Activated B cell treated with CpG ODN at 0.5 μM for 24 hours (primary cell): Measurements from ENCODE around the gene TP53RK. TPM values are rescaled to one million over a fixed set of nuclear protein-coding genes. Genes with fewer than 3 reads are reported as not detected.

Source experiments
- ATAC-seq: fragments of 200-7000 bp; cut with Tn5 transposase; one replicate; pipeline ENCODE4 v1.10.0; 2021; ENCODE audit warnings: low read depth, mild to moderate bottlenecking, moderate library complexity
- CTCF ChIA-PET: fragments of 350-600 bp; sonication (Branson Sonifier 250); formaldehyde crosslinking; loops from one replicate; lab custom pipeline; 2021; ENCODE audit warnings: antibody characterized with exemption; lab: Charles Lee
- POLR2A ChIA-PET: fragments of 350-600 bp; sonication (Branson Sonifier 250); formaldehyde crosslinking; loops from one replicate; lab custom pipeline; 2021; ENCODE audit warnings: antibody characterized with exemption; lab: Charles Lee
- DNase-seq: peaks from one replicate; pipeline ENCODE4 v3.0.0; 2022
- H3K27ac Mint-ChIP-seq: one replicate; pipeline ENCODE4 v1.8.0; 2020; ENCODE audit warnings: mixed read lengths
- H3K27me3 Mint-ChIP-seq: one replicate; pipeline ENCODE4 v1.8.0; 2021; ENCODE audit warnings: mixed read lengths
- H3K36me3 Mint-ChIP-seq: one replicate; pipeline ENCODE4 v1.8.0; 2021; ENCODE audit warnings: low read depth, mixed read lengths
- H3K4me1 Mint-ChIP-seq: one replicate; pipeline ENCODE4 v1.8.0; 2021; ENCODE audit warnings: mixed read lengths
- H3K4me3 Mint-ChIP-seq: one replicate; pipeline ENCODE4 v1.8.0; 2020; ENCODE audit warnings: mild to moderate bottlenecking, mixed read lengths
- H3K9me3 Mint-ChIP-seq: one replicate; pipeline ENCODE4 v1.8.0; 2020; ENCODE audit warnings: mixed read lengths
- CTCF ChIP-seq: fragments of 200-600 bp; IDR thresholded peaks from one replicate; pipeline ENCODE4 v1.8.0; 2022; ENCODE audit warnings: antibody characterized with exemption, mild to moderate bottlenecking
- intact Hi-C: fragments of 100-400 bp; cut with micrococcal nuclease; formaldehyde crosslinking; loops from one replicate; pipeline ENCODE4 v1.15.1; 2024
- total RNA-seq: library from RNA; stranded (reverse); gene quantifications from 2 replicates; pipeline ENCODE4 v1.2.3, GENCODE V29; 2022

Gene TP53RK
- total RNA-seq, 1 donor from 2014 or later: 18.8 TPM

GRCh38 chr20:46647469-46647868 lies 41.8 kb downstream of the TP53RK start:
- POLR2A ChIA-PET: no interaction called here

GRCh38 chr20:46646659-46647380 lies 42.4 kb downstream of the TP53RK start:
- Mint-ChIP-seq H3K27ac (no peak overlapping the region), H3K4me1 (no peaks in the 10 kb centered on the region), H3K27me3 (peaks cover 23% of the 10 kb centered on the region), H3K4me3 (no peak overlapping the region), H3K9me3 (no peaks in the 10 kb centered on the region), H3K36me3 (no peaks in the 10 kb centered on the region)
- no peak for ATAC-seq
- TF ChIP-seq CTCF: no peak
- POLR2A ChIA-PET: no interaction called here
- intact Hi-C loops: no loop called here
- no peak for DNase-seq
- CTCF ChIA-PET: no interaction called here

More at GRCh38 chr20:46647469-46647868, 41.8 kb downstream of the TP53RK start:
- H3K27me3 Mint-ChIP-seq: peaks cover 26% of the 10 kb centered on the region
- intact Hi-C loops: no loop called here
- ATAC-seq: no peak
- DNase-seq: no peak
- no peaks in the 10 kb centered on the region for H3K36me3 Mint-ChIP-seq
- no peak for TF ChIP-seq CTCF
- H3K4me3 Mint-ChIP-seq: no peak overlapping the region
- H3K9me3 Mint-ChIP-seq: no peaks in the 10 kb centered on the region
- CTCF ChIA-PET: no interaction called here
- H3K4me1 Mint-ChIP-seq: no peaks in the 10 kb centered on the region
- H3K27ac Mint-ChIP-seq: no peak overlapping the region

GRCh38 chr20:46646122-46646521 lies 43.1 kb downstream of the TP53RK start:
- POLR2A ChIA-PET: no interaction called here
- H3K27ac Mint-ChIP-seq: no peak overlapping the region
- ATAC-seq: no peak
- DNase-seq: no peak
- no peaks in the 10 kb centered on the region for H3K9me3 Mint-ChIP-seq
- H3K27me3 Mint-ChIP-seq: peaks cover 26% of the 10 kb centered on the region
- CTCF ChIA-PET: no interaction called here
- intact Hi-C loops: no loop called here
- no peak for TF ChIP-seq CTCF
- no peaks in the 10 kb centered on the region for H3K4me1 Mint-ChIP-seq
- no peaks in the 10 kb centered on the region for H3K36me3 Mint-ChIP-seq
- H3K4me3 Mint-ChIP-seq: no peak overlapping the region

- H3K9me3 Mint-ChIP-seq: no peaks in the 10 kb centered on the region
- H3K36me3 Mint-ChIP-seq: no peaks in the 10 kb centered on the region
- H3K27ac Mint-ChIP-seq: no peak overlapping the region
- DNase-seq: no peak
- ChIA-PET POLR2A (no interaction called here), CTCF (no interaction called here)
- ATAC-seq: no peak
- TF ChIP-seq CTCF: no peak
- peaks cover 21% of the 10 kb centered on the region for H3K27me3 Mint-ChIP-seq
- H3K4me3 Mint-ChIP-seq: no peak overlapping the region
- intact Hi-C loops: no loop called here
- no peaks in the 10 kb centered on the region for H3K4me1 Mint-ChIP-seq
Observed at GRCh38 chr20:46644733-46645132, 44.5 kb downstream of the TP53RK start.

- H3K4me1 Mint-ChIP-seq: no peaks in the 10 kb centered on the region
- H3K27ac Mint-ChIP-seq: no peak overlapping the region
- intact Hi-C loops: no loop called here
- no peaks in the 10 kb centered on the region for H3K9me3 Mint-ChIP-seq
- H3K27me3 Mint-ChIP-seq: peaks cover 25% of the 10 kb centered on the region
- CTCF ChIA-PET: no interaction called here
- ATAC-seq (no peak), DNase-seq (no peak)
- POLR2A ChIA-PET: no interaction called here
- TF ChIP-seq CTCF: no peak
- H3K4me3 Mint-ChIP-seq: no peak overlapping the region
- no peaks in the 10 kb centered on the region for H3K36me3 Mint-ChIP-seq
Observed at GRCh38 chr20:46644160-46644559, 45.1 kb downstream of the TP53RK start.
